GM23338 (cell line): ENCODE data around the gene AGBL4.

ENCODE experiments used
- CREB1 ChIP-seq: fragments of 250-450 bp; sonication (Bioruptor Pico); IDR thresholded peaks from 2 replicates; pipeline ENCODE4 v1.5.0; 2020; ENCODE audit warnings: low read depth, mild to moderate bottlenecking, moderate library complexity
- EZH2 ChIP-seq: fragments of 200-600 bp; sonication (generic); IDR thresholded peaks from one replicate; pipeline ENCODE4 v1.8.0; 2017; ENCODE audit warnings: antibody characterized with exemption, mild to moderate bottlenecking, low read depth; ENCODE audit not compliant: unreplicated experiment
- EZH2phosphoT487 ChIP-seq: fragments of 200-600 bp; sonication (generic); IDR thresholded peaks from one replicate; pipeline ENCODE4 v1.8.1; 2018; ENCODE audit warnings: antibody characterized with exemption; ENCODE audit not compliant: unreplicated experiment
- JUNB ChIP-seq: IDR thresholded peaks from one replicate; pipeline ENCODE4 v1.6.1; 2016; ENCODE audit warnings: antibody characterized with exemption; ENCODE audit not compliant: unreplicated experiment
- NANOG ChIP-seq: IDR thresholded peaks from 2 replicates; pipeline ENCODE4 v1.6.1; 2016; ENCODE audit warnings: antibody characterized with exemption, borderline replicate concordance
- POLR2AphosphoS5 ChIP-seq: IDR thresholded peaks from 2 replicates; pipeline ENCODE4 v1.6.1; 2016; ENCODE audit warnings: antibody characterized with exemption, low read depth
- ZNF114 ChIP-seq: fragments of 250-450 bp; sonication (Bioruptor Pico); IDR thresholded peaks from 2 replicates; pipeline ENCODE4 v1.5.0; 2020; ENCODE audit warnings: mild to moderate bottlenecking, moderate library complexity
- TF ChIP-seq, protein P1 (sequence below): IDR thresholded peaks from one replicate; pipeline ENCODE4 v1.6.1; 2018; ENCODE audit warnings: antibody characterized with exemption; ENCODE audit not compliant: unreplicated experiment
- TF ChIP-seq, protein P2 (sequence below), 2 experiments: fragments of 200-600 bp in 1 of 2; sonication (generic) in 1 of 2; conservative IDR thresholded peaks; 2 replicates each; pipeline versions ENCODE4 v1.5.1 to v1.6.1; 2016 to 2017; ENCODE audit warnings: antibody characterized with exemption in 2 of 2, low read depth in 2 of 2, mild to moderate bottlenecking in 2 of 2, moderate library complexity in 1 of 2
- TF ChIP-seq, protein P3 (sequence below): IDR thresholded peaks from 2 replicates; pipeline ENCODE4 v1.6.1; 2016; ENCODE audit warnings: antibody characterized with exemption
- TF ChIP-seq, protein P4 (sequence below): fragments of 250-450 bp; sonication (Bioruptor Pico); IDR thresholded peaks from 2 replicates; pipeline ENCODE4 v1.5.0; 2020; ENCODE audit warnings: mild to moderate bottlenecking, moderate library complexity

DNA sequence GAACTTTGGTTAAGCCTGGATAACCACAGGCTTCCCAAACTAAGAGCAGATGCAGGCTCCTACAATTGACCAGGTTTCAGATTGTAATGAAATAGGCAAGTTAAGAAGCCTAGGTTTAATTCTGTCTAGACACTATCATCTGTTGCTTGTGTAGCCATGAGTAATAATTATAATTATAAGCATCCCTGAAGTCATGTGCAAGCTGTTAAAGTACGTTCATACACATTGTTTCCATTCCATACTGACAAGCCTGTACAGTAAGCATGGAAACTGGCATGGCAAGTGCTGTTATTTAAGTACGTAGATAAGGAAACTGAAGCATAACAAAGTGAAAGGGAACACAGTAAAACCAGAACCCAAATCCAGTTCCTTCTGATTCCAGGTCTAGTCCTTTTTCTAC, 689.8 kb downstream of the AGBL4 start:
- TF ChIP-seq, protein P1, sequence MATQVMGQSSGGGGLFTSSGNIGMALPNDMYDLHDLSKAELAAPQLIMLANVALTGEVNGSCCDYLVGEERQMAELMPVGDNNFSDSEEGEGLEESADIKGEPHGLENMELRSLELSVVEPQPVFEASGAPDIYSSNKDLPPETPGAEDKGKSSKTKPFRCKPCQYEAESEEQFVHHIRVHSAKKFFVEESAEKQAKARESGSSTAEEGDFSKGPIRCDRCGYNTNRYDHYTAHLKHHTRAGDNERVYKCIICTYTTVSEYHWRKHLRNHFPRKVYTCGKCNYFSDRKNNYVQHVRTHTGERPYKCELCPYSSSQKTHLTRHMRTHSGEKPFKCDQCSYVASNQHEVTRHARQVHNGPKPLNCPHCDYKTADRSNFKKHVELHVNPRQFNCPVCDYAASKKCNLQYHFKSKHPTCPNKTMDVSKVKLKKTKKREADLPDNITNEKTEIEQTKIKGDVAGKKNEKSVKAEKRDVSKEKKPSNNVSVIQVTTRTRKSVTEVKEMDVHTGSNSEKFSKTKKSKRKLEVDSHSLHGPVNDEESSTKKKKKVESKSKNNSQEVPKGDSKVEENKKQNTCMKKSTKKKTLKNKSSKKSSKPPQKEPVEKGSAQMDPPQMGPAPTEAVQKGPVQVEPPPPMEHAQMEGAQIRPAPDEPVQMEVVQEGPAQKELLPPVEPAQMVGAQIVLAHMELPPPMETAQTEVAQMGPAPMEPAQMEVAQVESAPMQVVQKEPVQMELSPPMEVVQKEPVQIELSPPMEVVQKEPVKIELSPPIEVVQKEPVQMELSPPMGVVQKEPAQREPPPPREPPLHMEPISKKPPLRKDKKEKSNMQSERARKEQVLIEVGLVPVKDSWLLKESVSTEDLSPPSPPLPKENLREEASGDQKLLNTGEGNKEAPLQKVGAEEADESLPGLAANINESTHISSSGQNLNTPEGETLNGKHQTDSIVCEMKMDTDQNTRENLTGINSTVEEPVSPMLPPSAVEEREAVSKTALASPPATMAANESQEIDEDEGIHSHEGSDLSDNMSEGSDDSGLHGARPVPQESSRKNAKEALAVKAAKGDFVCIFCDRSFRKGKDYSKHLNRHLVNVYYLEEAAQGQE = no peak
- no peak for TF ChIP-seq POLR2AphosphoS5
- TF ChIP-seq NANOG = no peak
- TF ChIP-seq, protein P2, sequence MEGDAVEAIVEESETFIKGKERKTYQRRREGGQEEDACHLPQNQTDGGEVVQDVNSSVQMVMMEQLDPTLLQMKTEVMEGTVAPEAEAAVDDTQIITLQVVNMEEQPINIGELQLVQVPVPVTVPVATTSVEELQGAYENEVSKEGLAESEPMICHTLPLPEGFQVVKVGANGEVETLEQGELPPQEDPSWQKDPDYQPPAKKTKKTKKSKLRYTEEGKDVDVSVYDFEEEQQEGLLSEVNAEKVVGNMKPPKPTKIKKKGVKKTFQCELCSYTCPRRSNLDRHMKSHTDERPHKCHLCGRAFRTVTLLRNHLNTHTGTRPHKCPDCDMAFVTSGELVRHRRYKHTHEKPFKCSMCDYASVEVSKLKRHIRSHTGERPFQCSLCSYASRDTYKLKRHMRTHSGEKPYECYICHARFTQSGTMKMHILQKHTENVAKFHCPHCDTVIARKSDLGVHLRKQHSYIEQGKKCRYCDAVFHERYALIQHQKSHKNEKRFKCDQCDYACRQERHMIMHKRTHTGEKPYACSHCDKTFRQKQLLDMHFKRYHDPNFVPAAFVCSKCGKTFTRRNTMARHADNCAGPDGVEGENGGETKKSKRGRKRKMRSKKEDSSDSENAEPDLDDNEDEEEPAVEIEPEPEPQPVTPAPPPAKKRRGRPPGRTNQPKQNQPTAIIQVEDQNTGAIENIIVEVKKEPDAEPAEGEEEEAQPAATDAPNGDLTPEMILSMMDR (conservative IDR thresholded peaks at IDR 0.05; ENCODE audit: low read depth in 2 of 2) = no peak
- no peak for TF ChIP-seq EZH2phosphoT487
- no peak for TF ChIP-seq EZH2
- TF ChIP-seq, protein P3, sequence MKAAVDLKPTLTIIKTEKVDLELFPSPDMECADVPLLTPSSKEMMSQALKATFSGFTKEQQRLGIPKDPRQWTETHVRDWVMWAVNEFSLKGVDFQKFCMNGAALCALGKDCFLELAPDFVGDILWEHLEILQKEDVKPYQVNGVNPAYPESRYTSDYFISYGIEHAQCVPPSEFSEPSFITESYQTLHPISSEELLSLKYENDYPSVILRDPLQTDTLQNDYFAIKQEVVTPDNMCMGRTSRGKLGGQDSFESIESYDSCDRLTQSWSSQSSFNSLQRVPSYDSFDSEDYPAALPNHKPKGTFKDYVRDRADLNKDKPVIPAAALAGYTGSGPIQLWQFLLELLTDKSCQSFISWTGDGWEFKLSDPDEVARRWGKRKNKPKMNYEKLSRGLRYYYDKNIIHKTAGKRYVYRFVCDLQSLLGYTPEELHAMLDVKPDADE = no peak
- TF ChIP-seq JUNB = no peak
- TF ChIP-seq, protein P4, sequence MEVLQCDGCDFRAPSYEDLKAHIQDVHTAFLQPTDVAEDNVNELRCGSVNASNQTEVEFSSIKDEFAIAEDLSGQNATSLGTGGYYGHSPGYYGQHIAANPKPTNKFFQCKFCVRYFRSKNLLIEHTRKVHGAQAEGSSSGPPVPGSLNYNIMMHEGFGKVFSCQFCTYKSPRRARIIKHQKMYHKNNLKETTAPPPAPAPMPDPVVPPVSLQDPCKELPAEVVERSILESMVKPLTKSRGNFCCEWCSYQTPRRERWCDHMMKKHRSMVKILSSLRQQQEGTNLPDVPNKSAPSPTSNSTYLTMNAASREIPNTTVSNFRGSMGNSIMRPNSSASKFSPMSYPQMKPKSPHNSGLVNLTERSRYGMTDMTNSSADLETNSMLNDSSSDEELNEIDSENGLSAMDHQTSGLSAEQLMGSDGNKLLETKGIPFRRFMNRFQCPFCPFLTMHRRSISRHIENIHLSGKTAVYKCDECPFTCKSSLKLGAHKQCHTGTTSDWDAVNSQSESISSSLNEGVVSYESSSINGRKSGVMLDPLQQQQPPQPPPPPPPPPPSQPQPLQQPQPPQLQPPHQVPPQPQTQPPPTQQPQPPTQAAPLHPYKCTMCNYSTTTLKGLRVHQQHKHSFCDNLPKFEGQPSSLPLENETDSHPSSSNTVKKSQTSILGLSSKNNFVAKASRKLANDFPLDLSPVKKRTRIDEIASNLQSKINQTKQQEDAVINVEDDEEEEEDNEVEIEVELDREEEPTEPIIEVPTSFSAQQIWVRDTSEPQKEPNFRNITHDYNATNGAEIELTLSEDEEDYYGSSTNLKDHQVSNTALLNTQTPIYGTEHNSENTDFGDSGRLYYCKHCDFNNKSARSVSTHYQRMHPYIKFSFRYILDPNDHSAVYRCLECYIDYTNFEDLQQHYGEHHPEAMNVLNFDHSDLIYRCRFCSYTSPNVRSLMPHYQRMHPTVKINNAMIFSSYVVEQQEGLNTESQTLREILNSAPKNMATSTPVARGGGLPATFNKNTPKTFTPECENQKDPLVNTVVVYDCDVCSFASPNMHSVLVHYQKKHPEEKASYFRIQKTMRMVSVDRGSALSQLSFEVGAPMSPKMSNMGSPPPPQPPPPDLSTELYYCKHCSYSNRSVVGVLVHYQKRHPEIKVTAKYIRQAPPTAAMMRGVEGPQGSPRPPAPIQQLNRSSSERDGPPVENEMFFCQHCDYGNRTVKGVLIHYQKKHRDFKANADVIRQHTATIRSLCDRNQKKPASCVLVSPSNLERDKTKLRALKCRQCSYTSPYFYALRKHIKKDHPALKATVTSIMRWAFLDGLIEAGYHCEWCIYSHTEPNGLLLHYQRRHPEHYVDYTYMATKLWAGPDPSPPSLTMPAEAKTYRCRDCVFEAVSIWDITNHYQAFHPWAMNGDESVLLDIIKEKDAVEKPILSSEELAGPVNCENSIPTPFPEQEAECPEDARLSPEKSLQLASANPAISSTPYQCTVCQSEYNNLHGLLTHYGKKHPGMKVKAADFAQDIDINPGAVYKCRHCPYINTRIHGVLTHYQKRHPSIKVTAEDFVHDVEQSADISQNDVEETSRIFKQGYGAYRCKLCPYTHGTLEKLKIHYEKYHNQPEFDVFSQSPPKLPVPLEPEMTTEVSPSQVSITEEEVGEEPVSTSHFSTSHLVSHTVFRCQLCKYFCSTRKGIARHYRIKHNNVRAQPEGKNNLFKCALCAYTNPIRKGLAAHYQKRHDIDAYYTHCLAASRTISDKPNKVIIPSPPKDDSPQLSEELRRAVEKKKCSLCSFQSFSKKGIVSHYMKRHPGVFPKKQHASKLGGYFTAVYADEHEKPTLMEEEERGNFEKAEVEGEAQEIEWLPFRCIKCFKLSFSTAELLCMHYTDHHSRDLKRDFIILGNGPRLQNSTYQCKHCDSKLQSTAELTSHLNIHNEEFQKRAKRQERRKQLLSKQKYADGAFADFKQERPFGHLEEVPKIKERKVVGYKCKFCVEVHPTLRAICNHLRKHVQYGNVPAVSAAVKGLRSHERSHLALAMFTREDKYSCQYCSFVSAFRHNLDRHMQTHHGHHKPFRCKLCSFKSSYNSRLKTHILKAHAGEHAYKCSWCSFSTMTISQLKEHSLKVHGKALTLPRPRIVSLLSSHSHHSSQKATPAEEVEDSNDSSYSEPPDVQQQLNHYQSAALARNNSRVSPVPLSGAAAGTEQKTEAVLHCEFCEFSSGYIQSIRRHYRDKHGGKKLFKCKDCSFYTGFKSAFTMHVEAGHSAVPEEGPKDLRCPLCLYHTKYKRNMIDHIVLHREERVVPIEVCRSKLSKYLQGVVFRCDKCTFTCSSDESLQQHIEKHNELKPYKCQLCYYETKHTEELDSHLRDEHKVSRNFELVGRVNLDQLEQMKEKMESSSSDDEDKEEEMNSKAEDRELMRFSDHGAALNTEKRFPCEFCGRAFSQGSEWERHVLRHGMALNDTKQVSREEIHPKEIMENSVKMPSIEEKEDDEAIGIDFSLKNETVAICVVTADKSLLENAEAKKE = no peak
- no peak for TF ChIP-seq ZNF114
- TF ChIP-seq CREB1 (CRISPR knock-in tag) = no peak
